ENCODE data around the gene ZSCAN12. TPM values are rescaled to one million over a fixed set of nuclear protein-coding genes. Genes with fewer than 3 reads are reported as not detected.

The ZSCAN12 gene
- polyA plus RNA-seq, 1 donor (not counting 4 experiments of a cell fraction or from before 2014, with no cell fraction given) = 4.0 TPM

DNA sequence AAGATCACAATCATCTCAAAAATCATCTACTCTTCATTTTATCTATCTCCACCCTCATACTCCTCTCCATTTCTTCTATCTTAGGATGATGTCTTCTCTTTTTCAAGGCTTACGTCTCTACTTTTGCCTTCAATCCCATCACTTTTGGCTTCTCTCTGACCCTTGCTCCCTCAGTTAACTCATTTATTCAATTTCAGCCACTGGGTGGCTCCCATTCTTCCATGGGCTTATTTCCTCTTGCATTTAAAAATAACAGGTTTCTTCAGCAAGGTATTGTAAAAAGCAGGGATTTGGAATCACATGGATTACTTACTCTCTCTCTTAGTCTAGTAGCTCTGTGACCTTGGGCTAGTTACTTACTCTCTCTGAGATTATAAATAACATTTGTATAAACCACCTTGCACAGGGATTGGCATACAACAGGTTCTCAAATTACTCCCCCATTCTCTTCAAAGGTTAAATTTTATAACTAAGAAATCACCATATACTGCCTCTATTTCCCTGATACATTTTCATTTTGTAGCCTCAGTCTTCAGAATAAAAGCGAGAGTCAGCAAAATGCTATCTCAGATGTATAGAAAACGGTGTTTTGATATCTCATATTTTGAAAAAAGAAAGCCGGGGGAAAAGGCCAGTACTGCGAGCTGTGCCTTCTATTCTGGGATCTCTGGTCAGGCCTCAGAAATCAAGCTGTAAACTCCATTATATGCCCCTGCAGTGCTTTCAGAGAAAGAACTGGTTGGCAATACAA is 5.5 kb downstream of the ZSCAN12 start:
- DNase-seq (ENCODE audit: low read depth, low spot score) (no peak), FAIRE-seq (no peak)
- Histone ChIP-seq H3K9me3 (ENCODE audit: control insufficient read depth, low read depth, low read length) (no peaks in the 10 kb centered on the region), H3K27ac (ENCODE audit: control insufficient read depth, insufficient read depth, low read length) (no peak overlapping the region), H3K27me3 (ENCODE audit: control insufficient read depth, extremely low read depth, insufficient read depth, low read length) (no peaks in the 10 kb centered on the region), H2AFZ (ENCODE audit: control insufficient read depth, low read length) (no peak overlapping the region), H3K9me1 (ENCODE audit: control insufficient read depth, extremely low read depth, insufficient read depth, low read length) (no peaks in the 10 kb centered on the region), H3K4me1 (ENCODE audit: control insufficient read depth, extremely low read depth, insufficient read depth, low read length) (peaks cover 17% of the 10 kb centered on the region), H3K9ac (ENCODE audit: control insufficient read depth, extremely low read depth, insufficient read depth, low read length) (no peak overlapping the region), H4K20me1 (ENCODE audit: control insufficient read depth, extremely low read depth, insufficient read depth, low read length) (no peaks in the 10 kb centered on the region), H3K79me2 (ENCODE audit: control insufficient read depth, insufficient read depth, low read length) (peaks cover 27% of the 10 kb centered on the region), H3K36me3 (ENCODE audit: control insufficient read depth in 2 of 2, extremely low read depth in 1 of 2, insufficient read depth in 2 of 2, low read length in 2 of 2) (peaks cover 7 to 11% of the 10 kb centered on the region in 2 experiments), H3K4me3 (ENCODE audit: control insufficient read depth in 2 of 3, extremely low read depth in 1 of 3, insufficient read depth in 2 of 3, low read depth in 1 of 3, low read length in 3 of 3) (no peak overlapping the region), H3K4me2 (ENCODE audit: control insufficient read depth, extremely low read depth, insufficient read depth, low read depth, low read length) (no peak overlapping the region)
- TF ChIP-seq, protein P1, sequence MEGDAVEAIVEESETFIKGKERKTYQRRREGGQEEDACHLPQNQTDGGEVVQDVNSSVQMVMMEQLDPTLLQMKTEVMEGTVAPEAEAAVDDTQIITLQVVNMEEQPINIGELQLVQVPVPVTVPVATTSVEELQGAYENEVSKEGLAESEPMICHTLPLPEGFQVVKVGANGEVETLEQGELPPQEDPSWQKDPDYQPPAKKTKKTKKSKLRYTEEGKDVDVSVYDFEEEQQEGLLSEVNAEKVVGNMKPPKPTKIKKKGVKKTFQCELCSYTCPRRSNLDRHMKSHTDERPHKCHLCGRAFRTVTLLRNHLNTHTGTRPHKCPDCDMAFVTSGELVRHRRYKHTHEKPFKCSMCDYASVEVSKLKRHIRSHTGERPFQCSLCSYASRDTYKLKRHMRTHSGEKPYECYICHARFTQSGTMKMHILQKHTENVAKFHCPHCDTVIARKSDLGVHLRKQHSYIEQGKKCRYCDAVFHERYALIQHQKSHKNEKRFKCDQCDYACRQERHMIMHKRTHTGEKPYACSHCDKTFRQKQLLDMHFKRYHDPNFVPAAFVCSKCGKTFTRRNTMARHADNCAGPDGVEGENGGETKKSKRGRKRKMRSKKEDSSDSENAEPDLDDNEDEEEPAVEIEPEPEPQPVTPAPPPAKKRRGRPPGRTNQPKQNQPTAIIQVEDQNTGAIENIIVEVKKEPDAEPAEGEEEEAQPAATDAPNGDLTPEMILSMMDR (optimal IDR thresholded peaks at IDR 0.05 in 1 of 3, IDR thresholded peaks at IDR 0.05 in 1 of 3, conservative IDR thresholded peaks at IDR 0.05 in 1 of 3; ENCODE audit: extremely low read depth in 1 of 3, insufficient read depth in 2 of 3, low read length in 3 of 3) = peak; percentile 5 to 28 (median 17)
- no peak for TF ChIP-seq EZH2 (IDR thresholded peaks at IDR 0.05; ENCODE audit: low read length)
- dilution Hi-C loops (cut with MboI; ENCODE audit: extremely low pct_ligation_motif_present, low sequenced_read_pairs) = no loop called here

- dilution Hi-C loops (cut with MboI; ENCODE audit: extremely low pct_ligation_motif_present, low sequenced_read_pairs) = no loop called here
- Histone ChIP-seq H3K4me1 (ENCODE audit: control insufficient read depth, extremely low read depth, insufficient read depth, low read length) (no peaks in the 10 kb centered on the region), H2AFZ (ENCODE audit: control insufficient read depth, low read length) (no peak overlapping the region), H3K9ac (ENCODE audit: control insufficient read depth, extremely low read depth, insufficient read depth, low read length) (no peak overlapping the region), H3K9me3 (ENCODE audit: control insufficient read depth, low read depth, low read length) (no peaks in the 10 kb centered on the region), H3K27ac (ENCODE audit: control insufficient read depth, insufficient read depth, low read length) (no peak overlapping the region), H3K36me3 (ENCODE audit: control insufficient read depth in 2 of 2, extremely low read depth in 1 of 2, insufficient read depth in 2 of 2, low read length in 2 of 2) (peaks cover 7 to 11% of the 10 kb centered on the region in 2 experiments), H3K79me2 (ENCODE audit: control insufficient read depth, insufficient read depth, low read length) (peaks cover 12% of the 10 kb centered on the region), H3K4me2 (ENCODE audit: control insufficient read depth, extremely low read depth, insufficient read depth, low read depth, low read length) (no peak overlapping the region), H3K9me1 (ENCODE audit: control insufficient read depth, extremely low read depth, insufficient read depth, low read length) (no peaks in the 10 kb centered on the region), H4K20me1 (ENCODE audit: control insufficient read depth, extremely low read depth, insufficient read depth, low read length) (no peaks in the 10 kb centered on the region), H3K4me3 (ENCODE audit: control insufficient read depth in 2 of 3, extremely low read depth in 1 of 3, insufficient read depth in 2 of 3, low read depth in 1 of 3, low read length in 3 of 3) (no peak overlapping the region), H3K27me3 (ENCODE audit: control insufficient read depth, extremely low read depth, insufficient read depth, low read length) (no peaks in the 10 kb centered on the region)
- DNase-seq (ENCODE audit: low read depth, low spot score) = no peak
- no peak for TF ChIP-seq EZH2 (IDR thresholded peaks at IDR 0.05; ENCODE audit: low read length)
- TF ChIP-seq, protein P1 (optimal IDR thresholded peaks at IDR 0.05 in 1 of 3, IDR thresholded peaks at IDR 0.05 in 1 of 3, conservative IDR thresholded peaks at IDR 0.05 in 1 of 3; ENCODE audit: extremely low read depth in 1 of 3, insufficient read depth in 2 of 3, low read length in 3 of 3) = no peak
- no peak for FAIRE-seq
Measured at GRCh38 chr6:28390688-28391087, 8.9 kb downstream of the ZSCAN12 start.

Measured in keratinocyte (primary cell).